Daoy (cell line): Measurements from ENCODE around the gene SLC10A2. TPM values are rescaled to one million over a fixed set of nuclear protein-coding genes. Genes with fewer than 3 reads are reported as not detected.

Experiments used
- total RNA-seq: library from RNA; depleted of rRNA; stranded (reverse); fragments of >200 nt; shearing (Covaris generic); gene quantifications from 2 replicates; pipeline ENCODE4 v1.2.3, GENCODE V29; 2014; rRNA removed

SLC10A2 gene
- total RNA-seq, 1 experiment from 2014 or later: not detected

Other genes with a start within 250 kb of the SLC10A2 start
- 29.2 and 44.1 TPM in 2 replicates for gene ERCC5, start 220.4 kb downstream of the SLC10A2 start, total RNA-seq